SK-MEL-5 (cell line): ENCODE data around the gene OSCAR. TPM values are rescaled to one million over a fixed set of nuclear protein-coding genes. Genes with fewer than 3 reads are reported as not detected.
"Not testable (repeated sequence)": the region's sequence is repeated elsewhere in the genome, so short reads cannot be mapped to it uniquely, and the experiment has no call there.

Experiments
- DNase-seq: peaks from one replicate; pipeline ENCODE4 v3.0.0-alpha.2; 2016; ENCODE audit warnings: low read depth, low spot score
- in situ Hi-C: cut with HindIII; loops from 2 replicates; pipeline ENCODE4 v1.10.0; 2016; ENCODE audit warnings: low sequenced_read_pairs, high pct_unique_total_duplicates, low pct_unique_long_range_greater_than_20kb
- total RNA-seq: library from RNA; depleted of rRNA; stranded (reverse); fragments of >200 nt; shearing (Covaris generic); gene quantifications from 2 replicates; pipeline ENCODE4 v1.2.3, GENCODE V29; 2014

OSCAR gene
- total RNA-seq, 1 experiment from 2014 or later: not detected

GRCh38 chr19:54099903-54100255 lies 724 bp downstream of the OSCAR start:
- in situ Hi-C loops, DNase-seq: not testable (repeated sequence)

DNA sequence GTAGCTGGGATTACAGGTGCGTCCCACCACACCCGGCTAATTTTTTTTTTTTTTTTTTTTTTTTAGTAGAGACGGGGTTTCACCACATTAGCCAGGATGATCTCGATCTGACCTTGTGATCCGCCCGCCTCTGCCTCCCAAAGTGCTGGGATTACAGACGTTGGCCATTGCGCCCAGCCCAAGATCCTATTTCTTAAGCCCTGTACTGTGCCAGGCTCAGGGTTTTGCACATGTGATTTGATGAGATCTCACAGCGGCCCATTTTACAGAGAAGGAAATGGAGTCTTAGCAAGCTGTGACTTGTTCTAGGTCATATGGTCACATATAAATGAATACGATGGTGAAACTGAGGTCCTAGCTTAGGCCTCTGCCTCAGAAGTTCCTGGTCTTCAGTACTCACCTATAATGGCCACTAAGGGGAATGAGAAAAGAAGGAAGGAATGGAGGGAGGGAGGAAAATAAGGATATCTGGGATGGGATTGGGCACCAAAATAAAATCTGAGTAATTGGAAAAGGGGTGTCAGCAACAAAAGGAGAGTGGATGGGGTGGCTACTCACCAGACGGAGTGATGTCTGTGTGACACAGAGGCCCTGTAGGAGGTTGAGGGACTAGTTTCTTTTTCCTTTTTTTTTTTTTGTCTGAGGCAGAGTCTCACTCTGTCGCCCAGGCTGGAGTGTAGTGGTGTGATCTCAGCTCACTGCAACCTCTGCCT lies 1.3 kb downstream of the OSCAR start:
- DNase-seq: no peak
- in situ Hi-C loops: no loop called here

DNA sequence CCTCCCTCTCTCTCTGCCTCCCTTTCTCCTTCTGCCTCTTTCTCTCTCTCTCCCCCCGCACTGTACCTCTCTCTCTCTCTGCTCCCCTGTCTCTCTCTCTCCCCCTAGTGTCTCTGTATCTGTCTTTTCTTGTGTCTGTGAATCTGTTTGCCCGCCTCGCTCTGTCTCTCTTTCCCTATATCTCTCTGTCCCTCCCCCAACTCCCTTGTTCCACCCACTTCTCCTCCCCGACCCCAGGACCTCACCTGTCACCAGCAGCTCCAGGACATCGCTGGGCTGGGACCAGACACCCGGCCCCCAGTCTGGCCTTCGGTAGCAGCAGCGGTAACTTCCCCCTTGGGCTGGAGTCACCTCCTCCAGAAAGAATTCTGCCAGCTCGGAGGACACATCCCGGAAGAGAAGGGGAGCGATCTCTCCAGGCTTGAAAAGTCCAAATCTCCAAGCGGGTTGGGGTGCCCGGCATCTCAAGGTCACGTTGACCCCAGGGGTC lies 3.9 kb downstream of the OSCAR start:
- DNase-seq: peak; percentile 36
- in situ Hi-C loops: no loop called here

GRCh38 chr19:54095859-54096616 lies 4.6 kb downstream of the OSCAR start:
- DNase-seq, in situ Hi-C loops: not testable (repeated sequence)

- DNase-seq: no peak
- in situ Hi-C loops: no loop called here
Observed at GRCh38 chr19:54095136-54095858, 5.3 kb downstream of the OSCAR start.

GRCh38 chr19:54094426-54095000 lies 6.1 kb downstream of the OSCAR start:
- in situ Hi-C loops: no loop called here

GRCh38 chr19:54084410-54084809 lies 16.2 kb downstream of the OSCAR start:
- in situ Hi-C loops: no loop called here
- DNase-seq: no peak

More at GRCh38 chr19:54094426-54095000, 6.1 kb downstream of the OSCAR start:
- no peak for DNase-seq

GRCh38 chr19:54081032-54081431 lies 19.6 kb downstream of the OSCAR start, which contains the start of gene TARM1:
Gene TARM1 (minus strand): TSS chr19:54081365. CDS start chr19:54081340, 25 bp downstream.
- in situ Hi-C loops: no loop called here
- DNase-seq: no peak

- DNase-seq: no peak
- in situ Hi-C loops: no loop called here
Observed at GRCh38 chr19:54077334-54077733, 23.3 kb downstream of the OSCAR start.

GRCh38 chr19:54074851-54075250 lies 25.8 kb downstream of the OSCAR start:
- no peak for DNase-seq
- in situ Hi-C loops: no loop called here

DNA sequence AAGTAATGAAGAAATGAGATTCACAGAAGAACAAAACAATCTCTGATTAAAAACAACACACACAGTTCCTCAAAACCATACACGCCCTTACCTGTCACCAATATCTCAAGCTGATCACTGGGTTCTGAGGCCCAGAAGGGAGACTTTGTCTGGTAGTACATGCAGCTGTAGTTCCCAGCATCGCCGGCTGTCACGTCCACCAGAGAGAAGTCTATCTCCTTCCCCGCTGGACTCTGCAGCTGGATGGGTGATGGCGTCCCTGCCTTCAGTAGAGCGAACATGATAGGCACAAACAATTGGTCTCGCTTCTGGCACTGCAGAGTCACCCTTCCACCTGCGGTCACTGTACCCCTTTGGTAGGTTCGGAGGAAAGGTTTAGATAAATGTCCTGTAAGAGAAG lies 26.8 kb downstream of the OSCAR start:
- no peak for DNase-seq
- in situ Hi-C loops: no loop called here

DNA sequence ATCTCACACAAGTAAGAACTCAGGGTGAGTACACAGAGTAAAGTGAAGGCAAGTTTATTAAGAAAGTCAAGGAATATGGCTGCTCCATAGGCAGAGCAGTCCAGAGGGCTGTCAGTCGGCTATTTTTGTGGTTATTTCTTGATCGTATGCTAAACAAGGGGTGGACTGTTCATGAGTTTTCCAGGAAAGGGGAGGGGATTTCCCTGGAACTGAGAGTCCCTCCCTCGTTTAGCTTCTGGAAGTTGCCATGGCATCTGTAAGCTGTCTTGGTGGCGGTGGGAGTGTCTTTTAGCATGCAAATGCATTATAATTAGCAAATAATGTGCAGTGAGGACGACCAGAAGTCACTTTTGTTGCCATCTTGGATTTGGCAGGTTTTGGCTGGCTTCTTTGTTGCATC lies 31.1 kb downstream of the OSCAR start:
- in situ Hi-C loops: no loop called here
- DNase-seq: no peak

DNA sequence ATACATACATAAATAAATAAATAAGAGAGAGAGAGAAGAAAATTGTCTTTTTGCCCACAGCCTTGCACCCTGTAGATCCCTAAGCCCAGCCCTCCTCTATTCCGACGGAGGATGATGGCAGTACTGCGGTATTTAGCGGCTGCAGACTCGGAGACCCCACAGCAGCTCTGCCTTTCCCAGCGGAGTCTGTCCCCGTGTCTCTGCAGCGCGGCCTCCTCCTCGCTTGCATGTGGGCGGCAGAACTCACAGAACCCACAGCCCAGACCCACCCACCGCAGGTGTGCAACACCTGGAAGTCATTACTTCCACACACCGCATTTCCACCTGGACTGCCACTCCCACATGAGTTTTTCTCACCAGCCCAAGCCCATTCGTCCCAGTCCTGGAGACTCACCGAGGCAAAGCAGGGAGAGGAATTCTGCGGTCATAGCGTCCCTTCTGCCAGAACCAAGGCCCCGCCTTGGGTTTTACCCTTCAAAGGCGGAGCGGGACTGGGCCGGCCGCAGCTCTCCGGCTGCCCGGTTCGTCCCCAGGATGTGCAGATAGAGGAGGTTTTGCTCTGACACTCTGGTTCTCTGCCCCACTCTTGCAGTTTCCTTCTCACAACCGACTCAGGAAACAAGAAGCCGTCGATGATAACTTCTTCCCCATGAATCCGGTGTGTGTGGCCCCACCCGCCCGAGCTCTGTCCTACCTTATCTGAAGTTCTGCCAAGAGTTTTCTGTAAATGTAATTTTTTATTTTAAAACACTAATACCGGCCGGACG lies 37.1 kb downstream of the OSCAR start, which contains the start of gene VSTM1:
TSS of gene VSTM1 (minus strand) at position 548 of the 767 bp plus-strand sequence. CDS start at position 428, 120 bp downstream.
- no peak for DNase-seq
- in situ Hi-C loops: no loop called here

DNA sequence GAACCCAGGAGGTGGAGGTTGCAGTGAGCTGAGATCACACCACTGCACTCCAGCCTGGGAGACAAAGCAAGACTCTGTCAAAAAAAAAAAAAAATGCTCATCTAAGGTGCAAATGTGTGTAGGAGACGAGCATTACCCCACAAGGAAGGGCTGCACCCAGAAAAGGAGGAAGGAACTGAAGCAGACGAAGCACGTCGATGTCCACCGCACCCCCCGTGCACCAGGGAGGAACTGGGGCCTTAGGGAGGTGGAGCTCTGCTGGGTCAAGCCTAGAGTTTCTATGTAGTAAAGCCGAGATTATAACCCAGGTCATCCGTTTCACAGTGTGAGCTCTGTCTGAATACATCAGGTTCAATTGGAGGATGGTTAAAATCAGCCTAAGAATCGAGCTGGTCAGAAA lies 38.0 kb downstream of the OSCAR start:
- in situ Hi-C loops: no loop called here
- no peak for DNase-seq

DNA sequence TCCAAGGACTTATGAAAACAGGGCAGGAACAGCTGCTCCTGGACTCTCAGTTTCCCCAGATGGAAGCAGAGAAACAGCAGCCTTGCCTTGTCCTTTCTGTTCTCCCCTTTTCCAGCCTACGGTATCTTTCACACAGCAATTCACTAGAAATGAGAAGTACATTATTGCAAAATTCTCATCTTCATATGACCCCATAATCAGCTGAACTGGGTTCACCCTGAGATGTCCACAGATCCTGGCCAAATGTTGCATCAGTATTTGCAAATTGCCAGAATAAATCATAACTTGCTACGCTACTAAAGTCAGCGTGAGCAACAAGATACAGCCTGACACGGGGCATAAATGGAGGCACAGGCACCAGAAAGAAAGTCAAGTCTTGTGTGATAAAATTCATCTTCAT lies 53.0 kb downstream of the OSCAR start:
- in situ Hi-C loops: no loop called here
- DNase-seq: no peak

GRCh38 chr19:54045771-54046170 lies 54.8 kb downstream of the OSCAR start:
- in situ Hi-C loops: no loop called here
- no peak for DNase-seq
